Fibroblast of lung (primary cell): ENCODE results near the gene FKTN. TPM values are rescaled to one million over a fixed set of nuclear protein-coding genes. Genes with fewer than 3 reads are reported as not detected.

Source experiments
- DNase-seq, 2 donors: peaks; one replicate each; pipeline versions ENCODE4 v3.0.0 to v3.0.0-alpha.2; 2010; ENCODE audit warnings: low read depth in 2 of 2
- H2AFZ ChIP-seq: 2 replicates; pipeline ENCODE4 v1.5.1; 2012; ENCODE audit warnings: low read length, control low read depth, inconsistent platforms
- H3K27ac ChIP-seq: 2 replicates; pipeline ENCODE4 v1.5.1; 2011; ENCODE audit warnings: low read length, control low read depth; ENCODE audit not compliant: insufficient read depth
- H3K27me3 ChIP-seq: 2 replicates; pipeline ENCODE4 v1.5.1; 2011; ENCODE audit warnings: mild to moderate bottlenecking, low read length; ENCODE audit not compliant: control insufficient read depth, insufficient read depth
- H3K36me3 ChIP-seq: 2 replicates; pipeline ENCODE4 v1.5.1; 2011; ENCODE audit warnings: low read length; ENCODE audit not compliant: control insufficient read depth, insufficient read depth
- H3K4me1 ChIP-seq: 2 replicates; pipeline ENCODE4 v1.5.1; 2011; ENCODE audit warnings: low read length; ENCODE audit not compliant: control insufficient read depth, insufficient read depth; ENCODE audit errors: extremely low read depth
- H3K4me2 ChIP-seq: 2 replicates; pipeline ENCODE4 v1.5.1; 2011; ENCODE audit warnings: low read length, control low read depth; ENCODE audit not compliant: insufficient read depth; ENCODE audit errors: extremely low read depth
- H3K4me3 ChIP-seq, 4 experiments: fragments of 200-600 bp in 1 of 4; sonication (generic) in 1 of 4; replicated peaks in 1 of 4; 2 replicates each; pipeline ENCODE4 v1.5.1; 2011 to 2016; ENCODE audit warnings: low read length in 4 of 4, low read depth in 3 of 4, mild to moderate bottlenecking in 3 of 4, control low read depth in 2 of 4, inconsistent platforms in 1 of 4, mixed read lengths in 1 of 4; ENCODE audit not compliant: insufficient read depth in 1 of 4; ENCODE audit errors: control extremely low read depth in 1 of 4
- H3K79me2 ChIP-seq: 2 replicates; pipeline ENCODE4 v1.5.1; 2012; ENCODE audit warnings: mild to moderate bottlenecking, low read length, inconsistent platforms; ENCODE audit not compliant: control insufficient read depth, insufficient read depth
- H3K9ac ChIP-seq: 2 replicates; pipeline ENCODE4 v1.5.1; 2011; ENCODE audit warnings: mild to moderate bottlenecking, low read length, control low read depth; ENCODE audit not compliant: insufficient read depth
- H3K9me3 ChIP-seq: 2 replicates; pipeline ENCODE4 v1.5.1; 2012; ENCODE audit warnings: low read depth, low read length; ENCODE audit not compliant: control insufficient read depth, insufficient read depth
- H4K20me1 ChIP-seq: 2 replicates; pipeline ENCODE4 v1.5.1; 2011; ENCODE audit warnings: low read length; ENCODE audit not compliant: control insufficient read depth, insufficient read depth; ENCODE audit errors: extremely low read depth
- EZH2 ChIP-seq: IDR thresholded peaks from 2 replicates; pipeline ENCODE4 v1.5.1; 2012; ENCODE audit warnings: low read length, control low read depth, mild to moderate bottlenecking; ENCODE audit errors: missing control alignments
- polyA plus RNA-seq, 2 donors: library from polyadenylated mRNA; depleted of rRNA in 1 of 2; stranded (reverse) in 1 of 2; unstranded in 1 of 2; fragments of >200 nt; gene quantifications; 2 replicates each; pipeline ENCODE4 v1.2.1, GENCODE V29; 2011 to 2012; ENCODE audit warnings: missing spikeins in 1 of 2
- total RNA-seq: library from RNA; depleted of rRNA; stranded (reverse); fragments of >200 nt; gene quantifications from 2 replicates; pipeline ENCODE4 v1.2.1, GENCODE V29; 2014
- TF ChIP-seq, protein P1 (sequence below), 2 donors: IDR thresholded peaks in 1 of 2; conservative IDR thresholded peaks in 1 of 2; 1 replicate in 1 of 2; 2 replicates in 1 of 2; pipeline ENCODE4 v1.5.1; 2011 to 2012; ENCODE audit warnings: low read length in 2 of 2, control low read depth in 1 of 2, inconsistent platforms in 1 of 2, low read depth in 1 of 2, mild to moderate bottlenecking in 1 of 2

The FKTN gene
- total and polyA plus RNA-seq, 2 donors (not counting 1 experiment from before 2014, with no cell fraction given), result 31.0 to 32.9 TPM

DNA sequence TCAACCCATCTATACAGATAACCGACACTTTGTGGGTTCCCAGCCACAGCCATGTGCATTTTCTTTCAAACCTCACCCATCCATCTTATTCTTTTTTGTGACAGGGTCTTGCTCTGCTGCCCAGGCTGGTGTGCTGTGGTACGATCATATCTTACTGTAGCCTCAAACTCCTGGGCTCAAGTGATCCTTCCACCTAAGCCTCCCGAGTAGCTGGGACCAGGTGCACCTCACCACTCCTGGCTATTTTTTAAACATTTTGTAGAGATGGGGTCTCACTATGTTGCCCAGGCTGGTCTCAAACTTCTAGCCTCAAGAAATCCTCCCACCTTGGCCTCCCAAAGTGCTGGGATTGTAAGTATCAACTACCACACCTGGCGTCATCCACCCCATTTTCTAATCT lies 129.0 kb downstream of the FKTN start:
- TF ChIP-seq, protein P1, sequence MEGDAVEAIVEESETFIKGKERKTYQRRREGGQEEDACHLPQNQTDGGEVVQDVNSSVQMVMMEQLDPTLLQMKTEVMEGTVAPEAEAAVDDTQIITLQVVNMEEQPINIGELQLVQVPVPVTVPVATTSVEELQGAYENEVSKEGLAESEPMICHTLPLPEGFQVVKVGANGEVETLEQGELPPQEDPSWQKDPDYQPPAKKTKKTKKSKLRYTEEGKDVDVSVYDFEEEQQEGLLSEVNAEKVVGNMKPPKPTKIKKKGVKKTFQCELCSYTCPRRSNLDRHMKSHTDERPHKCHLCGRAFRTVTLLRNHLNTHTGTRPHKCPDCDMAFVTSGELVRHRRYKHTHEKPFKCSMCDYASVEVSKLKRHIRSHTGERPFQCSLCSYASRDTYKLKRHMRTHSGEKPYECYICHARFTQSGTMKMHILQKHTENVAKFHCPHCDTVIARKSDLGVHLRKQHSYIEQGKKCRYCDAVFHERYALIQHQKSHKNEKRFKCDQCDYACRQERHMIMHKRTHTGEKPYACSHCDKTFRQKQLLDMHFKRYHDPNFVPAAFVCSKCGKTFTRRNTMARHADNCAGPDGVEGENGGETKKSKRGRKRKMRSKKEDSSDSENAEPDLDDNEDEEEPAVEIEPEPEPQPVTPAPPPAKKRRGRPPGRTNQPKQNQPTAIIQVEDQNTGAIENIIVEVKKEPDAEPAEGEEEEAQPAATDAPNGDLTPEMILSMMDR (conservative IDR thresholded peaks at IDR 0.05 in 1 of 2, IDR thresholded peaks at IDR 0.05 in 1 of 2; ENCODE audit: low read depth in 1 of 2, low read length in 2 of 2), result no peak
- no peak for TF ChIP-seq EZH2
- Histone ChIP-seq H3K36me3 (no peaks in the 10 kb centered on the region), H3K9me3 (no peaks in the 10 kb centered on the region), H2AFZ (no peak overlapping the region), H3K4me3 (no peak overlapping the region), H3K79me2 (no peaks in the 10 kb centered on the region), H3K4me1 (no peaks in the 10 kb centered on the region), H3K9ac (no peak overlapping the region), H3K4me2 (no peak overlapping the region), H4K20me1 (no peaks in the 10 kb centered on the region), H3K27me3 (peaks cover under 1% of the 10 kb centered on the region), H3K27ac (no peak overlapping the region)
- DNase-seq, result no peak

Other genes starting within 250 kb of the FKTN start
- gene FSD1L, start 110.1 kb upstream of the FKTN start, total RNA-seq, result 3.6 and 6.1 TPM in 2 replicates
- 3.0 and 4.0 TPM in 2 replicates for gene FSD1L, start 110.1 kb upstream of the FKTN start, polyA plus RNA-seq
- 0.17 TPM in 1 of 2 replicates, not detected in the other for gene TAL2, start 104.3 kb downstream of the FKTN start, total RNA-seq
- gene TAL2, start 104.3 kb downstream of the FKTN start, polyA plus RNA-seq, result 0.11 TPM in 1 of 2 replicates, not detected in the other
- gene TMEM38B, start 136.4 kb downstream of the FKTN start, total RNA-seq, result 18.0 and 21.3 TPM in 2 replicates
- gene TMEM38B, start 136.4 kb downstream of the FKTN start, polyA plus RNA-seq, result 6.9 and 11.6 TPM in 2 replicates